ENCODE measurements around the gene KRT86.
A peak's percentile ranks its signal among the peaks of the same experiment; 100 is the strongest.
"Not testable (repeated sequence)": the region's sequence is repeated elsewhere in the genome, so short reads cannot be mapped to it uniquely, and the experiment has no call there.

KRT86 gene

GRCh38 chr12:52291267-52291935 lies 17.0 kb downstream of the KRT86 start, which contains the start of gene KRT81:
KRT81 (minus strand) TSS chr12:52291534; CDS start chr12:52291465, 69 bp downstream.
- no peak for DNase-seq (ENCODE audit: low read depth in 3 of 3)

GRCh38 chr12:52293926-52294325 lies 19.5 kb downstream of the KRT86 start:
- DNase-seq (ENCODE audit: low read depth in 3 of 3) = no peak

- no peak for DNase-seq (ENCODE audit: low read depth in 3 of 3)
Measured at GRCh38 chr12:52294803-52295202, 20.4 kb downstream of the KRT86 start.

- DNase-seq (ENCODE audit: low read depth in 3 of 3) = no peak
Measured at GRCh38 chr12:52295663-52296062, 21.2 kb downstream of the KRT86 start.

GRCh38 chr12:52296572-52297215 lies 22.2 kb downstream of the KRT86 start:
- DNase-seq (ENCODE audit: low read depth in 3 of 3) = no peak

GRCh38 chr12:52298677-52299190 lies 24.3 kb downstream of the KRT86 start:
- DNase-seq (ENCODE audit: low read depth in 3 of 3) = no peak

GRCh38 chr12:52300796-52301691 lies 26.6 kb downstream of the KRT86 start:
- no peak for DNase-seq (ENCODE audit: low read depth in 3 of 3)

GRCh38 chr12:52301721-52302120 lies 27.3 kb downstream of the KRT86 start:
- DNase-seq (ENCODE audit: low read depth in 3 of 3) = not testable (repeated sequence)

- not testable (repeated sequence) for DNase-seq (ENCODE audit: low read depth in 3 of 3)
Measured at GRCh38 chr12:52302242-52302914, 27.9 kb downstream of the KRT86 start.

- DNase-seq (ENCODE audit: low read depth in 3 of 3) = peak in 1 of 3 experiments; percentile 14
Measured at GRCh38 chr12:52304941-52305411, 30.5 kb downstream of the KRT86 start.

GRCh38 chr12:52305921-52306705 lies 31.7 kb downstream of the KRT86 start:
- DNase-seq (ENCODE audit: low read depth in 3 of 3) = no peak

GRCh38 chr12:52306731-52307130 lies 32.3 kb downstream of the KRT86 start:
- no peak for DNase-seq (ENCODE audit: low read depth in 3 of 3)

- DNase-seq (ENCODE audit: low read depth in 3 of 3) = peak in 2 of 3 experiments; percentile 9 to 43
Measured at GRCh38 chr12:52307836-52308805, 33.7 kb downstream of the KRT86 start.

- DNase-seq (ENCODE audit: low read depth in 3 of 3) = no peak
Measured at GRCh38 chr12:52308806-52309425, 34.5 kb downstream of the KRT86 start.

GRCh38 chr12:52310622-52311284 lies 36.3 kb downstream of the KRT86 start:
- no peak for DNase-seq (ENCODE audit: low read depth in 3 of 3)

- no peak for DNase-seq (ENCODE audit: low read depth in 3 of 3)
Measured at GRCh38 chr12:52311285-52311648, 36.8 kb downstream of the KRT86 start.

- DNase-seq (ENCODE audit: low read depth in 3 of 3) = no peak
Measured at GRCh38 chr12:52312086-52312485, 37.6 kb downstream of the KRT86 start.

- DNase-seq (ENCODE audit: low read depth in 3 of 3) = no peak
Measured at GRCh38 chr12:52313461-52313860, 39.0 kb downstream of the KRT86 start.
